Osteocyte (in vitro differentiated cells): ENCODE results near the gene CRKL. TPM values are rescaled to one million over a fixed set of nuclear protein-coding genes. Genes with fewer than 3 reads are reported as not detected.

Source experiments
- DNase-seq: peaks from one replicate; pipeline ENCODE4 v3.0.0; 2021; ENCODE audit warnings: mixed read lengths; ENCODE audit not compliant: unreplicated experiment; ENCODE audit errors: extremely low spot score
- H3K27ac Mint-ChIP-seq: one replicate; pipeline ENCODE4 v1.8.0; 2021; ENCODE audit warnings: mild to moderate bottlenecking, mixed read lengths; ENCODE audit not compliant: unreplicated experiment
- H3K27me3 Mint-ChIP-seq: one replicate; pipeline ENCODE4 v1.8.0; 2021; ENCODE audit warnings: mixed read lengths; ENCODE audit not compliant: unreplicated experiment
- H3K36me3 Mint-ChIP-seq: one replicate; pipeline ENCODE4 v1.8.0; 2021; ENCODE audit warnings: mixed read lengths; ENCODE audit not compliant: unreplicated experiment
- H3K4me1 Mint-ChIP-seq: one replicate; pipeline ENCODE4 v1.8.0; 2021; ENCODE audit warnings: mixed read lengths; ENCODE audit not compliant: unreplicated experiment
- H3K4me3 Mint-ChIP-seq: one replicate; pipeline ENCODE4 v1.8.0; 2021; ENCODE audit warnings: mild to moderate bottlenecking, moderate library complexity, mixed read lengths; ENCODE audit not compliant: unreplicated experiment
- H3K9me3 Mint-ChIP-seq: one replicate; pipeline ENCODE4 v1.8.0; 2021; ENCODE audit warnings: mixed read lengths; ENCODE audit not compliant: unreplicated experiment
- CTCF ChIP-seq: fragments of 200-600 bp; sonication (generic); IDR thresholded peaks from 2 replicates; pipeline ENCODE4 v1.5.0; 2021; ENCODE audit warnings: antibody characterized with exemption, mild to moderate bottlenecking, moderate library complexity
- total RNA-seq: library from RNA; stranded (reverse); gene quantifications from 2 replicates; pipeline ENCODE4 v1.2.1, GENCODE V29; 2021

The CRKL gene
- total RNA-seq, 1 donor from 2014 or later = 56.0 TPM

GRCh38 chr22:20996598-20997535, 79.7 kb downstream of the CRKL start:
- no peak for DNase-seq
- no peak overlapping the region for H3K27ac Mint-ChIP-seq

GRCh38 chr22:20997536-20998257, 80.5 kb downstream of the CRKL start:
- H3K4me3 Mint-ChIP-seq = no peak overlapping the region
- no peak for DNase-seq
- no peaks in the 10 kb centered on the region for H3K9me3 Mint-ChIP-seq
- H3K4me1 Mint-ChIP-seq = peaks cover 17% of the 10 kb centered on the region
- no peak overlapping the region for H3K27ac Mint-ChIP-seq
- peaks cover 8% of the 10 kb centered on the region for H3K36me3 Mint-ChIP-seq
- H3K27me3 Mint-ChIP-seq = no peaks in the 10 kb centered on the region
- TF ChIP-seq CTCF = no peak

More at GRCh38 chr22:20996598-20997535, 79.7 kb downstream of the CRKL start:
- Mint-ChIP-seq H3K36me3 (peaks cover 11% of the 10 kb centered on the region), H3K4me1 (peaks cover 12% of the 10 kb centered on the region), H3K27me3 (no peaks in the 10 kb centered on the region), H3K4me3 (no peak overlapping the region), H3K9me3 (no peaks in the 10 kb centered on the region)
- no peak for TF ChIP-seq CTCF

GRCh38 chr22:20998411-20999336, 81.5 kb downstream of the CRKL start:
- no peak overlapping the region for H3K4me3 Mint-ChIP-seq
- peaks cover 26% of the 10 kb centered on the region for H3K4me1 Mint-ChIP-seq
- no peaks in the 10 kb centered on the region for H3K9me3 Mint-ChIP-seq
- TF ChIP-seq CTCF = no peak
- peaks cover 8% of the 10 kb centered on the region for H3K36me3 Mint-ChIP-seq
- DNase-seq = no peak
- H3K27ac Mint-ChIP-seq = peak overlapping the region; percentile 14
- no peaks in the 10 kb centered on the region for H3K27me3 Mint-ChIP-seq

- no peak for TF ChIP-seq CTCF
- Mint-ChIP-seq H3K27ac (no peak overlapping the region), H3K9me3 (no peaks in the 10 kb centered on the region), H3K27me3 (no peaks in the 10 kb centered on the region), H3K36me3 (peaks cover 8% of the 10 kb centered on the region), H3K4me1 (peaks cover 28% of the 10 kb centered on the region), H3K4me3 (peak overlapping the region; percentile 95)
- no peak for DNase-seq
These were observed 82.4 kb downstream of the CRKL start for GRCh38 chr22:20999350-21000206.
